AML-193 (cell line): ENCODE measurements around the gene SH3D19.
"Not testable (repeated sequence)": the region's sequence is repeated elsewhere in the genome, so short reads cannot be mapped to it uniquely, and the experiment has no call there.

ENCODE experiments used
- DNase-seq, 2 experiments: peaks; one replicate each; lab custom pipeline; 2025; lab: John Stamatoyannopoulos, UW

The SH3D19 gene

DNA sequence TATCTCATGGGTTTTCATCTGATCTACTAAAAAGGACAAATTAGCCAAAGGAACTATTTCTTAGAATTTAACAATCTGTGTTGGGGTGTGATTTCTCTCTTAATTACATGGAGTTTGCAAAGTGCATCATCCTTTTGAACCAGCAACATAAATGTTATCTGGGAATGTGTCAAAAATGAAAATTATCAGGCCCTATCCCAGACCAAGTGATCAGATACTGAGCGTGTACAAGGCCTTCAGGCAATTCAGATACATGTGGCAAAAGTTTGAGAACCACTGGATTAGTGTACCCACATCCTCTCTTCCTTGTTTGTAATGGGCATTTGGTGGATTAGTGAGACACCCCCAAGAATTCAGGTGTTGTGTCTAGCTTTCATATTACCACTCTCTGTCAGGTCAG is 3.8 kb downstream of the SH3D19 start:
- no peak for DNase-seq

- DNase-seq: no peak
These were observed 5.9 kb downstream of the SH3D19 start for GRCh38 chr4:151319490-151319889.

GRCh38 chr4:151318307-151319006 is 6.9 kb downstream of the SH3D19 start:
- DNase-seq: no peak

DNA sequence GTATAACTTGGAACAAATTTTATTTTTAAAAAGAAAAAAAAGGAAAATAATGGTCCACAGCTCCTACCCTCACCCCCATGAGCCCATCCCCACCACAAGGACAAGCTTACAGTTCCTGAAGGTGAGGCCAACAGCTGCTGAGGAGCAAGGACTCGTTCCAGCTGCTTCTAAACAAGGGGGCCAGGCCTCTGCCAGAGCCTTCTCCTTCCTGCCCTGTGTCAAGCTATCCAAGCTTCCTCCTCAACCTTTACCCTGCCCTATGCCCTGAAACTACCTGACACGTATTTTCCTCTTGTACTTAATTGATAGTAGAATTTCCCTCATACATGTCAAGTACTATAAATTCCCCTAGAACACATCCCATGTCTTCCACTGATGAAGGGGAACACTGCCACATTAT is 8.8 kb downstream of the SH3D19 start:
- DNase-seq: no peak

DNA sequence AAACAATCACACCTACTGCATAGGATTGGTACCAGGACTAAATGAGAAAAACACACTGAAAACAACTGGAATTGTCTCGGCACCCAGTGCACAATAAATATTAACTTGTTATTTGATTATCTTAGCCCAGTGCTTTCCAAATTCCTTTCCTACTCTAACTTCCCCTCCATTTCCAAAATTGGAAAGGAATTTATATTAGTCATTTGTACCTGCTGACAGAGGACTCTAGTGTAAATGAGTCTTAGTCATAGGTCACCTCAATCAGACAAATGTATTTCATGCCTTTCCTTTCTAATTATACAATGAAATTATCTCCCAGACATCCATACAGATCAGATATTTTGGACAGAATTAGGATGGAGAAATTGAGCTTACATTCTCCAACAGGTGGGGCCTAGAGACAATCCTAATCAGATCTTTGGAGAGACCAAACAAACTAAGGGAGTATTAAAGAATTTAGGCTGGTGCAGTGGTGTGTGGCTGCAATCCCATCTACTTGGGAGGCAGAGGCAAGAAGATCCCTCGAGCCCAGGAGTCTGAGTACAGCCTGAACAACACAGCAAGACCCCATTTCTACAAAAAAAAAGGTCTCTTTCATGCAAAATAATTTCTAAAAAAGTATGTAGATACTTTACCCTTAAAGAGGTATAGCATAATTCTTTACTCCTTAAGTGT is 10.1 kb downstream of the SH3D19 start:
- DNase-seq: no peak

GRCh38 chr4:151314479-151314878 is 10.9 kb downstream of the SH3D19 start:
- DNase-seq: no peak

DNA sequence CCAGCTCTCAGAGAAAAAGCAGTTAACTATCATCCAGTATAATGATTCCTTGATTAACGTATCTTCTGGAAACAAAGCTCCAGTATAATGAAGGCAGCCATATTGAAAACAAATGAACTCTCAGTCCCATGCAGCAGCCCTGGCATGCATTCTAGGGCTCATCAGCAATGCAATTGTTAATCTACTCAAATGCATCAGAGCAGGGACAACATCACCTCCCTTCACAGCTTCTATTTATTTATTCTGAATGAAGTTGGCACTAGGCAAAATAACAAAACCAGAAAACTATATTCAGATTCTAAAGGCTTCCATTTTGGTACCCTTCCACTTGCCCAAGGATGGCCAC is 11.4 kb downstream of the SH3D19 start:
- no peak for DNase-seq

GRCh38 chr4:151313306-151314009 is 11.9 kb downstream of the SH3D19 start:
- no peak for DNase-seq

GRCh38 chr4:151310124-151310728 is 15.2 kb downstream of the SH3D19 start:
- no peak for DNase-seq

DNA sequence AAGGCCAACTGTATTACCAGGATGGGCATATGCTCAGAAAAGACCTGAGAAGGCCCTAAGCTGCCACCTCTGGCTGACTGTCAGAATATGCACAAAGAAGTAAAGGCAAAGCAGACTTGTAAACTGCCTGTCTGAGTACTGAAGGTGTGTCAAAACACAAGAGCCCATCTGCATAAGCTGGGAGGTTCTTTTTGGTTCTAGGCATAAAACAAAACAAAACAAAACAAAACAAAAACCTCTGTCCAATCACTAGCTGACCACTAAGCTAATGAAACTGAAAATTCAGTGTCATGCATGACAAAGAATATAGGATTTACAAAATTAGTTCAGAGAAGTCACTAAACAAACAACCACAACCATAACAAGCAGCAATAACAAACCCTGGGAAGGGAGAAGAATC is 20.6 kb downstream of the SH3D19 start:
- DNase-seq: no peak

DNA sequence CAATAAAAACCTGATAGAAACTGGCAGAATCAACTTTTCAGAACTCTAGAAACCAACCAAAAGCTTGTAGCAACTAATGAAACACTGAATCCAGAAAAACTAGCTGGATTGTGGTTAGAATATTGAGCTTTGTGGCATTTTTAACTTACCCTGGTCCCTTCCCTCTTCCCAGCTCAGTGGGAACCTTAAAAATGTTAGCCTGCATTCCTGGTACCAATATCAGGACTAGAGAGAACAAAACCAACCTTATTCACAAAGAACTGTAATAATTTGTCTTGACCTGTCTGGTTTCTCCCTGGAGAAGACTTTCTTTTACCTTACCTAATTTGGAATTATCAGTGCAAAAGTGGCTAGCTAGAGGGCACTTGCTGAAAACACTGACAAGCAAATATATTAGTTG is 21.2 kb downstream of the SH3D19 start:
- no peak for DNase-seq

GRCh38 chr4:151302432-151302831 is 23.0 kb downstream of the SH3D19 start:
- no peak for DNase-seq

DNA sequence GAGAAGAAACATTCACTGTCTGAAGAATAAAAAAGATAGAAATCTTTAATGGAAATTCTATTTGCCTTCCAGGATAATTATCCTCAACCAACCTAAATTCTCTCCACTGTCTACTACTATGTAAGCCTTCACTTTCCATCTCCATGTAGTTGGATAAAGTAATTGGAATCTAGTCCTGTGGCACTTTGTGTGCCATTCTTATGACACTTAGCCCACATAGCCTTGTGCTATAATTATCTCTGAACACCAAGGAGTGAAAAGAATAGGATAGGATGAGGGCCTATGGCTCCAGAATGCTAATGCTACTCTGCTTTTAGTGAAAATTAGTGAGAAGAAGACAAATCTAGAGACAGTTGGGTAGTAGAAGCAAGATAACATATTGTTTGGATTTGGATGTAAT is 28.2 kb downstream of the SH3D19 start:
- DNase-seq: no peak

DNA sequence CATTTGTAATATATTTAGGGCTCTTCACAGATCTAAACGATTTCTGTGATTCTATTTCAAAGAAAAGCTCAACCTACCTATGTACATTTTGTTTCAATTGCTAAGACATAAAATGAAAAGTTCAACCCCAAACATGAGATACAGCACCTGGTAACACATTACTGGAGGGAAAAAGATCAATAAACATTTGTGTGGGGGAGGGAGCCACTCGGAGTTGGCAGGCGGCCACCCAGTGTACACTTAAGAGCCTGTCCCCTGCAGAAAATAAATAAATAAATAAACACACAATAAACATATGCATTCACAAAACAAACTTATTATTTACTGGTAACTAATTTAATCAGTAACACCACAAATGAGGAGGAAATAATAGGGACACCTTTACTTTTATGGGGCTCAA is 29.2 kb downstream of the SH3D19 start:
- DNase-seq: no peak

DNA sequence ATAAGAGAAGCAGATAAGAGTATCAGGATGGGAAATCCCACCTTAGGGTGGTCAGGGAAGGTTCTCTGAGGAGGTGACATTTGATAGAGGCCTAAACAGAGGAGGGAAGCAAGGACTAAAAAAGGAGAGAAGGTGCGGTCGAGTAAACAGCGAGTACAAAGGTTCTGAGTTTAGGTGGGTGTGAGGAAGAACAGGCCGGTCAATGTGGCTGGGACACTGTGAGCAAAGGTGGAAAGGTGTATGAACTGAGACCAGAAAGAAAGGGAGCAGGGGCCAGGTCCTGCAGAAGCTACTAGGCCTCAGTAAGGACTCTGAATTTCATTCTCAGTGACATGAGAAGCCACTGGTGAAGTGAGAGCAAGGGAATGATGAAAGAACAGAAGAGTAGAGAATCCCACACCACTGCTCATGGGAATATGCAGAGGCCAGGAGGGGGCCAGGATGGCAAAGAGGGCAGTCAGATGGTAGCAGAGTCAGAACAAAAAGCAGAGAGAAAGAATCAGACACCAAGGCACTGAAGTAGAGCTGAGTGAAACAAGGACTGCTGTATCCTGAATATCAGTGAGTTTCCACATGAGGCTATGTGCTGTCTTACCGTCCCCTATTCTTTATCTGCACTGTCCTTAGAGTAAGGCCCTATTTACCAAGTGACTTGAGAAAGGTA is 30.4 kb downstream of the SH3D19 start:
- no peak for DNase-seq

DNA sequence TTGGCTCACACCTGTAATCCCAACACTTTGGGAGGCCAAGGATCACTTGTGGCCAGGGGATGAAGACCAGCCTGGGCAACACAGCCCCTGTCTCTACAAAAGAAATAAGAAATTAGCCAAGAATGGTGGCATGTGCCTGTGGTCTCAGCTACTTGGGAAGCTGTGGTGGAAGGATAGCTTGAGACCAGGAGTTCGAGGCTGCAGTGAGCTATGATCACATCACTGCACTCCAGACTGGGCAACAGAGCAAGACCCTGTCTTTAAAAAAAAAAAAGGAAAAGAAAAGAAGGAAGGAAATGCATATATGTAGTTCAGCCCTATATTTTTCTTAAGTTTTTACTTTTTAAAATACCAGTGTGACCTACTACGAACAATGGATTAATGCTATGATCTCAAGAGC is 33.4 kb downstream of the SH3D19 start:
- no peak for DNase-seq

- DNase-seq: no peak
These were observed 33.9 kb downstream of the SH3D19 start for GRCh38 chr4:151291485-151291884.

DNA sequence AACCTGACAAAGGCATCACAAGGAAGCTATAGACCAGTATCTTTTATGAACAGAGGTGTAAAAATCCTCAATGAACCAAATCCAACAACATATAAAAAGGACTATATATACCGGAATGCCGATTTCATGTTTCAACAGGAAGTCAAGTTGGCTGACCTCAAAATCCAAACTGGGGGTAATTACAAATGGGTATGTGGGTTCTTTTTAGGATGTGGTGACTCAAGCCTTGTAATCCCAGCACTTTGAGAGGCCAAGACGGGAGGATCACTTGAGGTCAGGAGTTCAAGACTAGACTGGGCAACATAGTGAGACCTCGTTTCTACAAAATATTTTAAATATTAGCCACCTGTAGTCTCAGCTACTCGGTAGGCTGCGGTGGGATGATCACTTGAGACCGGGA is 38.0 kb downstream of the SH3D19 start:
- DNase-seq: no peak

GRCh38 chr4:151284534-151285245 is 40.7 kb downstream of the SH3D19 start:
- DNase-seq: no peak

DNA sequence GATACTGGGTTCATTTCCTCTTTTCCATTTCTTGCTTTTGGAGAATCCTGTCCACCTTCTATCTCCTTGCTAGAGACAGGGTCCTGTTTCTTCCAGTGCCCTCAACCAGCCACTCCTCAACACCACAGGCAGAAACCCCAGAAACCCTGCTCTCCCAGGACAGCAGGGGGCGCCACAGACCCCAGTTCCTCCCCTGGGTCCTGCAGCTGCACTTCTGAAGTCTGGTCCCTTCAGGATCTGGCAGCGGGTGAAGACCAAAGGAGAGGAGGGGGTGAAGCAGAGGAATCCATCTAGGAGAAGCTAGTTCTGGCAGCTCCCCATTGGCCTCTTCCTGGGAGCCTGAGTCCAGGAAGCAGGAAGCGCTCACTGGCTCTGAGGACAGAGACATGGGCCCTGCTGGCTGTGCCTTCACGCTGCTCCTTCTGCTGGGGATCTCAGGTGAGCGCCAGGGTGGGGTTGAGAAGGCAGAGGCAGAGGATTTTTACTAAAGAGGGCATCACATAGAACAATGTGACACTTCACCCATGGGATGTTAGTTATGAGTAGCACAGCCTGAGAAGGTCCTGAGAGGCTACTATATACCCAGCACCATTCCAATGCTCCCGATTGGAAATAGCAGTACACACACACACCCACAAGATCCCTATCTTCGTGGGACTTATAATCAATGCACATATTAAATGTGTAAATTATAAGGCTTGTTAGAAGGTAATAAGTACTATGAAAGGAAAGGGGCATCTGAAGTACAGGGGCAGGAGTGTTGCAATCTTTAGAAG is 48.4 kb downstream of the SH3D19 start, which contains the start of gene PRSS48:
Gene PRSS48 (plus strand): TSS at position 375 of the 776 bp plus-strand sequence. CDS start 12 bp downstream, at position 387.
- DNase-seq: peak in 1 of 2 experiments; percentile 34

- DNase-seq: not testable (repeated sequence)
These were observed 56.5 kb downstream of the SH3D19 start for GRCh38 chr4:151268905-151269304.
